Measurements from ENCODE around the gene ISG20L2.

ISG20L2 gene

GRCh38 chr1:156704166-156704711 lies 24.3 kb downstream of the ISG20L2 start:
- peaks cover 15% of the 10 kb centered on the region for H3K4me1 ChIP-seq (ENCODE audit: insufficient read depth, low read length, severe bottlenecking)
- no peak overlapping the region for H3K4me2 ChIP-seq (ENCODE audit: low read length)
- peaks cover 11% of the 10 kb centered on the region; the same call in 1 of the 2 replicates for H3K27me3 ChIP-seq (ENCODE audit: insufficient read depth, low read length)
- no peaks in the 10 kb centered on the region for H3K36me3 ChIP-seq (ENCODE audit: insufficient read depth, low read length)
- H3K9ac ChIP-seq (ENCODE audit: low read length) = no peak overlapping the region
- no peak for TF ChIP-seq EZH2 (IDR thresholded peaks at IDR 0.05; ENCODE audit: borderline replicate concordance, low read length)
- TF ChIP-seq CTCF (IDR thresholded peaks at IDR 0.05; ENCODE audit: low read length) = no peak
- H4K20me1 ChIP-seq (ENCODE audit: insufficient read depth, low read length) = no peaks in the 10 kb centered on the region
- H3K27ac ChIP-seq (ENCODE audit: low read depth, low read length, poor library complexity, severe bottlenecking) = no peak overlapping the region
- no peak overlapping the region for H3K4me3 ChIP-seq (ENCODE audit: low read depth, low read length, poor library complexity, severe bottlenecking)
- no peaks in the 10 kb centered on the region for H3K9me3 ChIP-seq (ENCODE audit: low read length)
- no peaks in the 10 kb centered on the region for H3K79me2 ChIP-seq (ENCODE audit: insufficient read depth, low read length)
- no peak overlapping the region for H2AFZ ChIP-seq (ENCODE audit: low read length)
- H3K9me2 ChIP-seq (ENCODE audit: low read depth, low read length) = no peaks in the 10 kb centered on the region
- no peaks in the 10 kb centered on the region for H3F3A ChIP-seq (ENCODE audit: insufficient read depth, low read length)

- Histone ChIP-seq H3K4me3 (ENCODE audit: low read depth, low read length, poor library complexity, severe bottlenecking) (no peak overlapping the region), H3K9me2 (ENCODE audit: low read depth, low read length) (no peaks in the 10 kb centered on the region), H3K9me3 (ENCODE audit: low read length) (no peaks in the 10 kb centered on the region), H3K36me3 (ENCODE audit: insufficient read depth, low read length) (no peaks in the 10 kb centered on the region), H4K20me1 (ENCODE audit: insufficient read depth, low read length) (no peaks in the 10 kb centered on the region), H3K9ac (ENCODE audit: low read length) (no peak overlapping the region), H3K4me2 (ENCODE audit: low read length) (no peak overlapping the region), H3K27ac (ENCODE audit: low read depth, low read length, poor library complexity, severe bottlenecking) (no peak overlapping the region), H3K4me1 (ENCODE audit: insufficient read depth, low read length, severe bottlenecking) (peaks cover 15% of the 10 kb centered on the region), H3F3A (ENCODE audit: insufficient read depth, low read length) (no peaks in the 10 kb centered on the region), H2AFZ (ENCODE audit: low read length) (no peak overlapping the region), H3K79me2 (ENCODE audit: insufficient read depth, low read length) (no peaks in the 10 kb centered on the region), H3K27me3 (ENCODE audit: insufficient read depth, low read length) (peaks cover 11% of the 10 kb centered on the region; the same call in 1 of the 2 replicates)
- TF ChIP-seq EZH2 (IDR thresholded peaks at IDR 0.05; ENCODE audit: borderline replicate concordance, low read length) (no peak), CTCF (IDR thresholded peaks at IDR 0.05; ENCODE audit: low read length) (no peak)
These were observed 24.8 kb downstream of the ISG20L2 start for GRCh38 chr1:156703741-156704140.

GRCh38 chr1:156703336-156703735 lies 25.2 kb downstream of the ISG20L2 start:
- H3K9me3 ChIP-seq (ENCODE audit: low read length) = no peaks in the 10 kb centered on the region
- H3K27ac ChIP-seq (ENCODE audit: low read depth, low read length, poor library complexity, severe bottlenecking) = no peak overlapping the region
- H4K20me1 ChIP-seq (ENCODE audit: insufficient read depth, low read length) = no peaks in the 10 kb centered on the region
- no peak overlapping the region for H3K9ac ChIP-seq (ENCODE audit: low read length)
- no peak overlapping the region for H2AFZ ChIP-seq (ENCODE audit: low read length)
- H3K9me2 ChIP-seq (ENCODE audit: low read depth, low read length) = no peaks in the 10 kb centered on the region
- no peak overlapping the region for H3K4me2 ChIP-seq (ENCODE audit: low read length)
- peaks cover 15% of the 10 kb centered on the region for H3K4me1 ChIP-seq (ENCODE audit: insufficient read depth, low read length, severe bottlenecking)
- no peaks in the 10 kb centered on the region for H3F3A ChIP-seq (ENCODE audit: insufficient read depth, low read length)
- H3K4me3 ChIP-seq (ENCODE audit: low read depth, low read length, poor library complexity, severe bottlenecking) = no peak overlapping the region
- H3K36me3 ChIP-seq (ENCODE audit: insufficient read depth, low read length) = no peaks in the 10 kb centered on the region
- H3K27me3 ChIP-seq (ENCODE audit: insufficient read depth, low read length) = peaks cover 11% of the 10 kb centered on the region; the same call in 1 of the 2 replicates
- no peaks in the 10 kb centered on the region for H3K79me2 ChIP-seq (ENCODE audit: insufficient read depth, low read length)
- no peak for TF ChIP-seq EZH2 (IDR thresholded peaks at IDR 0.05; ENCODE audit: borderline replicate concordance, low read length)
- no peak for TF ChIP-seq CTCF (IDR thresholded peaks at IDR 0.05; ENCODE audit: low read length)

Data from OCI-LY1 (cell line).